ENCODE results near the gene SLC6A1.

SLC6A1 gene

GRCh38 chr3:10996345-10997013, 3.9 kb downstream of the SLC6A1 start:
- DNase-seq: no peak

GRCh38 chr3:10997196-10997595, 4.6 kb downstream of the SLC6A1 start:
- no peak for DNase-seq

- DNase-seq: no peak
These were observed 6.0 kb downstream of the SLC6A1 start for GRCh38 chr3:10998542-10998941.

GRCh38 chr3:10999221-11000107, 6.9 kb downstream of the SLC6A1 start:
- no peak for DNase-seq

- no peak for DNase-seq
These were observed 8.0 kb downstream of the SLC6A1 start for GRCh38 chr3:11000528-11000927.

- no peak for DNase-seq
These were observed 8.6 kb downstream of the SLC6A1 start for GRCh38 chr3:11001020-11001657.

- no peak for DNase-seq
These were observed 9.1 kb downstream of the SLC6A1 start for GRCh38 chr3:11001658-11002021.

GRCh38 chr3:11002371-11002807, 9.8 kb downstream of the SLC6A1 start:
- DNase-seq: no peak

DNA sequence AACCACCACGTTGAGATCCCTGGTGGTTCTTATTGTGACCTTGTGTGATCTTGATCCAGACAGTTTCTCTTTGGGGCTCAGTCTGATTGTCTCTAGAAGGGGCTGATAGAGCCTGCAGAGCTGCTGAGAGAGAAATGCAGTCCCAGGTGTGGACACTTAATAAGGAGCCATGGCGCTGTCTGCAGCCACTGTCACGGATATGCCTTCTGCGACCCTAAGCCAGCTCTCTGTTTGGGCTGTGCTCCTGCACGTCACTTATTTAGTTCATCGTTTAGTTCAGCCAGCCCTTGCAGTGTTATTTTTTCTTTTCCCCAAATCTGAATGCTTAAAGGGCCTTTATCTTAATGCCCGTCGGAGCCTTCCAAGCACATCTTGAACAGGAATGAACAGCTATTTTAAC, 12.0 kb downstream of the SLC6A1 start:
- DNase-seq: no peak

- DNase-seq: no peak
These were observed 13.2 kb downstream of the SLC6A1 start for GRCh38 chr3:11005686-11006256.

- DNase-seq: no peak
These were observed 14.7 kb downstream of the SLC6A1 start for GRCh38 chr3:11006986-11007933.

GRCh38 chr3:11009898-11010297, 17.4 kb downstream of the SLC6A1 start:
- DNase-seq: no peak

DNA sequence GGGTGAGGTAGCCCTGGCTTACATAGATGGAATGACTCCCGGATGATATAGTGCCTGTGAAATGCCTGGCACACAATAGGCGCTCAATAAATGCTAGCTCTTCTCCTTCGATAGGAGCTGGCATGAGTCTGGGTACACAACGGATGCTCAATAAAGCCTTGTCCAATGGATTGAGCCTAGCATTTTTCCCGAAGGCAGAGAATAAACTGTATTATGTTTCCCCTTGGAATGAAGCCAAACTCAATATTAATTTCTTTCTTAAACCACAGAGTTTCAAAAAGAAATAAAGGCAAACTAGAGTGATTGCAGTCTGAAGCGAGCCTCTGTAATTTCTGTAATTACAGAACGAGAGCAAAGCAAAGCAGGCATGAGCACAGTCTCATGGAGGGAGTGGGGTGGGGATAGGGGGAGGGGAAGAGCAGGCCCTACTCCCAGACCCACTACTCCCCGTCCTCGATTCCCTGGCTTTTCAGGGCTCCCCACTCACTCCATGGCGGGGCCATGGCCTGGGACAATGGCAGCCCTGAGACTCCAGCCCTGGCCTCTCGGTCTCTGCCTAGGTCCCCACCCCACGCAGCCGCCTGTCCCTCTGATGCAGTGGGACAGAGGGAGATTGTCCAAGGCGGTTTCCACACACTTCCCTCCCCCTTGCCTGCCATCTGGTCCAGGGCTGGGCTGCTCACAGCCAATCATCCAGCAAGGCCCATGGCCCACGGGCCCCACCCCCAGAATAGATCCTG, 18.0 kb downstream of the SLC6A1 start:
- DNase-seq: no peak

DNA sequence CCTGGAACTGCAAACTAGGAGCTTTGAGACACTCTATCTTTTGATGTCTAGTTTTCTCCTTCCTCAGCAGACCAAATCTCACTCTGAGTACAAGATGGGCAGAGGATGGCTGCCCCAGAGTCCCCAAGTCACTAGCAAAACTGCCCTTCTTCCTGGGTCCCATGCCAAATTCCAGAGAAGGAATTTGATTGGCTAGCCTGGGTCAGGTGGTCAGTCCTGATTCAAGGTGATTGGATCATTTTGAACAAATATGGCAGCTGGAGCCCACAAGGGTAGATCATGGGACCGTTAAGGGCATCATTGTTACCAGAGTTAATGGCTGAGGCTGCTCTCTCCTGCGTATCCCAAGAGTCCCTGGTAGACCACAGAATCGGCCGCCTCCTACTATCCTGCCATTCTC, 21.7 kb downstream of the SLC6A1 start:
- no peak for DNase-seq

GRCh38 chr3:11014752-11015151, 22.2 kb downstream of the SLC6A1 start:
- no peak for DNase-seq

DNA sequence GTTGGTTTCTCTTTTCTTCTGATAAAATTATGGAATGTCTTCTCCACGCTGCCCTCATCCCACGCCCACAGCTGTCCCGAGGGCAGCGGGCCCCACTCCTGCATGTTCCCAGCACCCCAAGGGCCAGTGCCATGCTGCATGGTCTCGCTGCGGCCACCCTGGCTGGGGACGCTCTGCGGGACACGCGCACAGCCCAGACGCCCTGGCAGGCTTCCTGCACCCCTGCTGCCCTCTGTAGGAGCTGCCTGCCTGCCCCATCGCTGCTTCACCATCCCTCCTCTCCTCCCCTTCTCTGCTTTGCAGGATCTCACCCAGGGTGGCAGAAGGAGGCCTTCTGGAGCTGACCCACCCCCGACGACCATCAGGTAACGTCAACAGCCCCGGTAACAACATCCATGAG, 22.8 kb downstream of the SLC6A1 start:
- DNase-seq: no peak

DNA sequence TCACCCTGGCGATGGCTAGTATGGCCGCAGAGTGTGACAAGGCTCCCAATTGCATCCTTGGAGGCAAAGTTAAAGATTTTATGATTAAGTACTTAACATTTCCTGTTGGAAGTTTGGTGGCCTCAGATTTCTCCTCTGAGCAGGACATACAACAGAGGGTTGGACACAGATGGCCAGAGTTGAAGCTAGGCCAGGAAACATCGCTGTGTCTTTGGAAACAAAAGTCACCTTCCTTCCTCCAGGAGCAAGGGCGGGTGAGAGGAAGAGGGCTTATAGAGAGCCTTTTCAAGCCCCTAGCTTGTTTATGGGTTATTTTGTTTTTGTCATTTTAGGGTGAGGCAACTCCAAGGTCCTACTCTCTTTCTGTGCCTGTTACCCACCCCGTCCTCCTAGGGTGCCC, 24.2 kb downstream of the SLC6A1 start:
- no peak for DNase-seq

DNA sequence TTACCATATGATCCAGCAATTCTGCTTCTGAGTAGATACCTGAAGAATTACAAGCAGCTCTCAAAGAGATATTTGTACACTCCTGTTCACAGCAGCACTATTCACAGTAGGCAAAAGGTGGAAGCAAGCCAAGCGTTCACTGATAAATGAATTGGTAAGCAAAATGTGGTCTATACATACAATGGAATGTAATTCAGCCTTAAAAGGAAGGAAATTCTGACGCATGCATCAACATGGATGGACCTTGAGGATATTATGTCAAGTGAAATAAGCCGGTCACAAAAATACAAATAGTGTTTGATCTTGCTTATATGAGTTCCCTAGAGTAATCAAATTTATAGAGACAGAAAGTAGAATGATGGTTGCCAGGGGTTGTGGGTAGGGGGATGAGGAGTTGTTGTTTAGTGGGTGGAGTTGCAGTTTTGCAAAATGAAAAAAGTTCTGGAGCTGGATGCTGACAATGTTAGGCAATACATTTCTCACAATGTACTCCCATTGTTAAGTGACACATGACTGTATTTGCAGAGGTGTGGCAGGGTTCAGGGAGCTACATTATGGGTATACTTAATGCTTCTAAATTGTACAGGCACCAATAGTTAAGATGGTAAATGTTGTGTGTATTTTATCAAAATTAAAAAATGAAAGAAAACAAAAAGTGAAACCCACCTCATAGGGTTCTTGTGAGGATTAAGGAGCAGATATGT, 26.7 kb downstream of the SLC6A1 start:
- no peak for DNase-seq

- DNase-seq: no peak
These were observed 28.2 kb downstream of the SLC6A1 start for GRCh38 chr3:11020764-11021163.

GRCh38 chr3:11021611-11022011, 29.1 kb downstream of the SLC6A1 start:
- no peak for DNase-seq

GRCh38 chr3:11022115-11022514, 29.6 kb downstream of the SLC6A1 start:
- DNase-seq: no peak

Measured in stimulated activated naive CD4-positive, alpha-beta T cell (primary cell).